ENCODE measurements around the gene OVOL3.
"Not testable (repeated sequence)": the region's sequence is repeated elsewhere in the genome, so short reads cannot be mapped to it uniquely, and the experiment has no call there.

OVOL3 gene

DNA sequence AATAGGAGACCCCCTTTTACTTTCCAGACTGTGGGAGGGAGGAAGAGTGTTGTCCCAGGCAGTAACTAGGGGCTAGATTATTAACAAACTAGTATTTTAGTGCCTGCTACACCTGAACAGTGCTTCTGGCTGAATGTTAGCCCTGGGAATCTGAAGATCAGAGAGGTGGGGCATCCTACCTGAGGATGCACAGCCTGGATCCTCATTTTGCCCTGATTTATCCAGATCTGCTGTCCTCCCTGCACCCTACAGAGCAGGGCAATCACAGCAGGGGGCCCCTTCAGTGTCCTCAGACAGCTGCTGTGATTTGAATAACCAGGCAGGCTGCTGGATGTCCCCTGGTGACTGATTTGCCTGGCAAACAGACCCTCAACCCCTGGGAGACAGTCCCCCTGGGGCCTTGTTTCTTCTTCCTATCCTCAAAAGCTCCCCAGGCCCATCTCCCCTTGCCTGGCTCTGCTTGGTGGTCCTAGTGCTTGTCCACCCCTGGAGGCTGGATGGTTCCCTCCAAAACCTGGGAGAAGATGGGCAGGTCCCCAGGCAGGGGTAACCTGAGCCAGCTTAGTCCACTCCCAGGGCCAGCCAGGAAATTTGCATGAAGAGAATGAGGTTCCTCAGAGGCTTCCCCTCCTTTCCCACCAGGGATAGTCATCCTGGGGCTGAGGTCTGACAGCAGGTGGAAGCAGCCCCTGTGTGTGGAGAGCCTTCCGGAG lies at the start of gene OVOL3:
TSS of gene OVOL3 (plus strand) at position 657 of the 713 bp plus-strand sequence. CDS start 60 bp downstream, outside the sequence.
- DNase-seq (ENCODE audit: low spot score) = no peak
- TF ChIP-seq, protein P1, sequence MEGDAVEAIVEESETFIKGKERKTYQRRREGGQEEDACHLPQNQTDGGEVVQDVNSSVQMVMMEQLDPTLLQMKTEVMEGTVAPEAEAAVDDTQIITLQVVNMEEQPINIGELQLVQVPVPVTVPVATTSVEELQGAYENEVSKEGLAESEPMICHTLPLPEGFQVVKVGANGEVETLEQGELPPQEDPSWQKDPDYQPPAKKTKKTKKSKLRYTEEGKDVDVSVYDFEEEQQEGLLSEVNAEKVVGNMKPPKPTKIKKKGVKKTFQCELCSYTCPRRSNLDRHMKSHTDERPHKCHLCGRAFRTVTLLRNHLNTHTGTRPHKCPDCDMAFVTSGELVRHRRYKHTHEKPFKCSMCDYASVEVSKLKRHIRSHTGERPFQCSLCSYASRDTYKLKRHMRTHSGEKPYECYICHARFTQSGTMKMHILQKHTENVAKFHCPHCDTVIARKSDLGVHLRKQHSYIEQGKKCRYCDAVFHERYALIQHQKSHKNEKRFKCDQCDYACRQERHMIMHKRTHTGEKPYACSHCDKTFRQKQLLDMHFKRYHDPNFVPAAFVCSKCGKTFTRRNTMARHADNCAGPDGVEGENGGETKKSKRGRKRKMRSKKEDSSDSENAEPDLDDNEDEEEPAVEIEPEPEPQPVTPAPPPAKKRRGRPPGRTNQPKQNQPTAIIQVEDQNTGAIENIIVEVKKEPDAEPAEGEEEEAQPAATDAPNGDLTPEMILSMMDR (IDR thresholded peaks at IDR 0.05; ENCODE audit: extremely low read depth, missing control alignments) = no peak

GRCh38 chr19:36061367-36061766 lies 49.6 kb upstream of the OVOL3 start:
- no peak for DNase-seq (ENCODE audit: low spot score)
- TF ChIP-seq, protein P1 (IDR thresholded peaks at IDR 0.05; ENCODE audit: extremely low read depth, missing control alignments) = no peak

GRCh38 chr19:36064826-36065225 lies 46.1 kb upstream of the OVOL3 start:
- no peak for DNase-seq (ENCODE audit: low spot score)

GRCh38 chr19:36067681-36068080 lies 43.3 kb upstream of the OVOL3 start:
- no peak for DNase-seq (ENCODE audit: low spot score)
- TF ChIP-seq, protein P1 (IDR thresholded peaks at IDR 0.05; ENCODE audit: extremely low read depth, missing control alignments) = no peak

More at GRCh38 chr19:36064826-36065225, 46.1 kb upstream of the OVOL3 start:
- TF ChIP-seq, protein P1 (IDR thresholded peaks at IDR 0.05; ENCODE audit: extremely low read depth, missing control alignments) = no peak

GRCh38 chr19:36068810-36069499 lies 42.0 kb upstream of the OVOL3 start:
- not testable (repeated sequence) for DNase-seq (ENCODE audit: low spot score)

- TF ChIP-seq, protein P1 (IDR thresholded peaks at IDR 0.05; ENCODE audit: extremely low read depth, missing control alignments) = no peak
- no peak for DNase-seq (ENCODE audit: low spot score)
Observed at GRCh38 chr19:36072081-36072480, 38.9 kb upstream of the OVOL3 start.

GRCh38 chr19:36073121-36073876 lies 37.6 kb upstream of the OVOL3 start:
- TF ChIP-seq, protein P1 (IDR thresholded peaks at IDR 0.05; ENCODE audit: extremely low read depth, missing control alignments) = no peak
- no peak for DNase-seq (ENCODE audit: low spot score)

Measured in GM20000 (cell line).